Body of pancreas (tissue), 4 donors: ENCODE results near the gene ABI3BP.

Experiments
- POLR2A ChIP-seq, 3 donors: fragments of 450-650 bp; IDR thresholded peaks; one replicate each; pipeline ENCODE4 v1.6.1; 2016; ENCODE audit warnings: antibody characterized with exemption in 3 of 3, mild to moderate bottlenecking in 2 of 3
- TF ChIP-seq, protein P1 (sequence below), 7 experiments: fragments of 450-650 bp in 4 of 7; fragments of 200-600 bp in 3 of 7; sonication (generic) in 3 of 7; IDR thresholded peaks; one replicate each; pipeline ENCODE4 v1.5.1; 2016 to 2019; ENCODE audit warnings: antibody characterized with exemption in 7 of 7

DNA sequence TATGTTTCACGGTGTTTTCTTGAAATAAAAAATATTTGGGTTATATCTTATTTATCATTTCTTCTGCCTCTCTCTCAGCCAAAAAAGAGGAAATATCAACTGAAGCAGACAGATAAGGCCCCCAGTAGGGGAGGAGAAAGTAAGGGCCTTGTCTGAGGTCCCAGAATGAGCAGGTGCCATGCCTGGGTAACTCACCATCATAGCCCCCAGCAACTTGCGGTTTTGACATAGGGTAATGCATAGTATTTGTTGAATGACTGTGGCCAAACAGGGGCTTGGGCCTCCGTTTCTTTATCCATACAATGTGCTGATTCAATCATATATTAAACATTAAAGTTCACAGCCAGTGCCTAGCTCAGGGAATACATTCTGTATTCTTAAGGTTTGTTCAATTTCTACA lies 119.6 kb downstream of the ABI3BP start:
- TF ChIP-seq, protein P1, sequence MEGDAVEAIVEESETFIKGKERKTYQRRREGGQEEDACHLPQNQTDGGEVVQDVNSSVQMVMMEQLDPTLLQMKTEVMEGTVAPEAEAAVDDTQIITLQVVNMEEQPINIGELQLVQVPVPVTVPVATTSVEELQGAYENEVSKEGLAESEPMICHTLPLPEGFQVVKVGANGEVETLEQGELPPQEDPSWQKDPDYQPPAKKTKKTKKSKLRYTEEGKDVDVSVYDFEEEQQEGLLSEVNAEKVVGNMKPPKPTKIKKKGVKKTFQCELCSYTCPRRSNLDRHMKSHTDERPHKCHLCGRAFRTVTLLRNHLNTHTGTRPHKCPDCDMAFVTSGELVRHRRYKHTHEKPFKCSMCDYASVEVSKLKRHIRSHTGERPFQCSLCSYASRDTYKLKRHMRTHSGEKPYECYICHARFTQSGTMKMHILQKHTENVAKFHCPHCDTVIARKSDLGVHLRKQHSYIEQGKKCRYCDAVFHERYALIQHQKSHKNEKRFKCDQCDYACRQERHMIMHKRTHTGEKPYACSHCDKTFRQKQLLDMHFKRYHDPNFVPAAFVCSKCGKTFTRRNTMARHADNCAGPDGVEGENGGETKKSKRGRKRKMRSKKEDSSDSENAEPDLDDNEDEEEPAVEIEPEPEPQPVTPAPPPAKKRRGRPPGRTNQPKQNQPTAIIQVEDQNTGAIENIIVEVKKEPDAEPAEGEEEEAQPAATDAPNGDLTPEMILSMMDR (IDR thresholded peaks at IDR 0.05): no peak
- no peak for TF ChIP-seq POLR2A (IDR thresholded peaks at IDR 0.05)
